ENCODE measurements around the gene SLC15A3. TPM values are rescaled to one million over a fixed set of nuclear protein-coding genes. Genes with fewer than 3 reads are reported as not detected.

The SLC15A3 gene
- total RNA-seq, 2 experiments from 2014 or later, result 3.9 to 4.7 TPM

- ChIA-PET POLR2A (interaction anchor here (0.9 to 1.7 kb wide), 2 partner anchors 9 to 17 kb away, joined by 3 to 9 read pairs; partner anchors contain the start of gene PRPF19), CTCF (interaction anchor here (1.4 kb wide), 1 partner anchor 8 kb away, joined by 7 read pairs; no protein-coding TSS in a partner anchor)
- Mint-ChIP-seq H3K4me3 (no peak overlapping the region), H3K4me1 (ENCODE audit: low read depth) (peaks cover 40% of the 10 kb centered on the region), H3K9me3 (no peaks in the 10 kb centered on the region), H3K27ac (no peak overlapping the region), H3K36me3 (ENCODE audit: low read depth) (peaks cover 37% of the 10 kb centered on the region), H3K27me3 (peaks cover 9% of the 10 kb centered on the region)
- ATAC-seq (no peak), DNase-seq (no peak)
- intact Hi-C loops (cut with micrococcal nuclease), result no loop called here
- TF ChIP-seq CTCF (IDR thresholded peaks at IDR 0.05), result no peak
Observed at GRCh38 chr11:60922906-60923305, 29.1 kb downstream of the SLC15A3 start.

GRCh38 chr11:60921777-60922335 is 30.1 kb downstream of the SLC15A3 start:
- Mint-ChIP-seq H3K4me1 (ENCODE audit: low read depth) (peaks cover 46% of the 10 kb centered on the region), H3K4me3 (no peak overlapping the region), H3K36me3 (ENCODE audit: low read depth) (peaks cover 44% of the 10 kb centered on the region), H3K27ac (no peak overlapping the region), H3K9me3 (no peaks in the 10 kb centered on the region), H3K27me3 (peaks cover 9% of the 10 kb centered on the region)
- ATAC-seq, result no peak
- CTCF ChIA-PET, result no interaction called here
- TF ChIP-seq CTCF (IDR thresholded peaks at IDR 0.05), result no peak
- no peak for DNase-seq
- intact Hi-C loops (cut with micrococcal nuclease), result no loop called here
- POLR2A ChIA-PET, result interaction anchor here (0.9 to 1.2 kb wide), 3 partner anchors 10 to 191 kb away, joined by 3 read pairs; no protein-coding TSS in a partner anchor

GRCh38 chr11:60921259-60921658 is 30.7 kb downstream of the SLC15A3 start:
- Mint-ChIP-seq H3K36me3 (ENCODE audit: low read depth) (peaks cover 47% of the 10 kb centered on the region), H3K4me1 (ENCODE audit: low read depth) (peaks cover 51% of the 10 kb centered on the region), H3K27ac (no peak overlapping the region)

GRCh38 chr11:60919956-60920355 is 32.0 kb downstream of the SLC15A3 start:
- H3K4me1 Mint-ChIP-seq (ENCODE audit: low read depth), result peaks cover 50% of the 10 kb centered on the region
- no peaks in the 10 kb centered on the region for H3K9me3 Mint-ChIP-seq
- ChIA-PET CTCF (interaction anchor here (2.0 kb wide), 1 partner anchor 50 kb away, joined by 5 read pairs; no protein-coding TSS in a partner anchor), POLR2A (interaction anchor here (0.7 kb wide), 1 partner anchor 102 kb away, joined by 3 read pairs; no protein-coding TSS in a partner anchor)
- H3K27me3 Mint-ChIP-seq, result no peaks in the 10 kb centered on the region
- TF ChIP-seq CTCF (IDR thresholded peaks at IDR 0.05), result no peak
- H3K27ac Mint-ChIP-seq, result no peak overlapping the region
- no peak for ATAC-seq
- no peak overlapping the region for H3K4me3 Mint-ChIP-seq
- intact Hi-C loops (cut with micrococcal nuclease), result loop anchor here (5.0 kb wide), 1 partner anchor 267 kb away; no protein-coding TSS in a partner anchor
- no peak for DNase-seq
- peaks cover 52% of the 10 kb centered on the region for H3K36me3 Mint-ChIP-seq (ENCODE audit: low read depth)

More at GRCh38 chr11:60921259-60921658, 30.7 kb downstream of the SLC15A3 start:
- TF ChIP-seq CTCF (IDR thresholded peaks at IDR 0.05), result no peak
- ChIA-PET CTCF (interaction anchor here (2.0 kb wide), 1 partner anchor 48 kb away, joined by 5 read pairs; no protein-coding TSS in a partner anchor), POLR2A (interaction anchor here (1.2 kb wide), 2 partner anchors 26 to 192 kb away, joined by 3 read pairs; no protein-coding TSS in a partner anchor)
- no peaks in the 10 kb centered on the region for H3K9me3 Mint-ChIP-seq
- no peak for DNase-seq
- intact Hi-C loops (cut with micrococcal nuclease), result no loop called here
- H3K27me3 Mint-ChIP-seq, result peaks cover 9% of the 10 kb centered on the region
- ATAC-seq, result no peak
- no peak overlapping the region for H3K4me3 Mint-ChIP-seq

- CTCF ChIA-PET, result interaction anchor here (1.2 to 2.0 kb wide), 3 partner anchors 9 to 88 kb away, joined by 3 to 5 read pairs (median 5); no protein-coding TSS in a partner anchor
- intact Hi-C loops (cut with micrococcal nuclease), result loop anchor here (5.0 kb wide), 1 partner anchor 268 kb away; no protein-coding TSS in a partner anchor
- Mint-ChIP-seq H3K36me3 (ENCODE audit: low read depth) (peaks cover 54% of the 10 kb centered on the region), H3K4me3 (no peak overlapping the region), H3K27ac (no peak overlapping the region), H3K27me3 (no peaks in the 10 kb centered on the region), H3K9me3 (no peaks in the 10 kb centered on the region), H3K4me1 (ENCODE audit: low read depth) (peaks cover 49% of the 10 kb centered on the region)
- POLR2A ChIA-PET, result interaction anchor here (0.6 to 1.3 kb wide), 6 partner anchors 13 to 126 kb away, joined by 3 read pairs; no protein-coding TSS in a partner anchor
- DNase-seq, result no peak
- no peak for TF ChIP-seq CTCF (IDR thresholded peaks at IDR 0.05)
- no peak for ATAC-seq
Observed at GRCh38 chr11:60919320-60919719, 32.7 kb downstream of the SLC15A3 start.
